K562 (cell line): Measurements from ENCODE around the gene RBP3. TPM values are rescaled to one million over a fixed set of nuclear protein-coding genes. Genes with fewer than 3 reads are reported as not detected.
A peak's percentile ranks its signal among the peaks of the same experiment; 100 is the strongest.

Experiments used
- ATAC-seq: fragments of 200-7000 bp; cut with Tn5 transposase; 3 replicates; pipeline ENCODE4 v1.9.1; 2020; ENCODE audit warnings: moderate library complexity
- BruUV-seq: library from RNA; stranded (reverse); fragments of 400-500 nt; replicated peaks from 2 replicates; lab custom pipeline; 2021; lab: Mats Ljungman, UMichigan
- CTCF ChIA-PET: fragments of 300-600 bp; formaldehyde crosslinking; extraction: SDS; loops from one replicate; lab custom pipeline; 2021; ENCODE audit warnings: low intra/inter-chr PET ratio; lab: Yijun Ruan, JAX
- POLR2A ChIA-PET: fragments of 300-600, 350-650 bp; sonication (Branson Sonifier 250); formaldehyde crosslinking; extraction: SDS; loops from one replicate; lab custom pipeline; 2021; ENCODE audit warnings: antibody characterized with exemption, inconsistent platforms; lab: Yijun Ruan, JAX
- DNase-seq, 4 experiments: peaks; one replicate each; pipeline versions ENCODE4 v3.0.0 to v3.0.0-alpha.2; 2011 to 2018; ENCODE audit warnings: low spot score in 3 of 4, mixed read lengths in 3 of 4; ENCODE audit errors: extremely low read depth in 1 of 4
- FAIRE-seq: peaks from 2 replicates; lab custom pipeline; 2011; peaks lifted over from hg19 to GRCh38; lab: Jason Lieb, UNC
- H2AFZ ChIP-seq: 2 replicates; pipeline ENCODE4 v1.6.0; 2011; ENCODE audit warnings: low read depth, low read length, control low read depth, inconsistent platforms
- H3K27ac ChIP-seq: fragments of 200-600 bp; 3 replicates; pipeline ENCODE4 v1.8.0; 2011; ENCODE audit warnings: low read depth, mild to moderate bottlenecking, control low read depth, inconsistent platforms, low read length, moderate library complexity, mixed read lengths; ENCODE audit errors: extremely low read depth
- H3K27me3 ChIP-seq, 2 experiments: fragments of 300-600 bp in 1 of 2; 2 replicates in 1 of 2; 3 replicates in 1 of 2; pipeline versions ENCODE4 v1.6.0 to v1.8.0; 2011; ENCODE audit warnings: inconsistent platforms in 2 of 2, low read length in 2 of 2, mild to moderate bottlenecking in 1 of 2, mixed read lengths in 1 of 2, moderate library complexity in 1 of 2; ENCODE audit not compliant: control insufficient read depth in 2 of 2, insufficient read depth in 2 of 2
- H3K36me3 ChIP-seq: fragments of 300-600 bp; 3 replicates; pipeline ENCODE4 v1.8.0; 2011; ENCODE audit warnings: mild to moderate bottlenecking, low read length, inconsistent platforms; ENCODE audit not compliant: control insufficient read depth, insufficient read depth
- H3K4me1 ChIP-seq, 2 experiments: fragments of 200-600 bp in 1 of 2; replicated peaks in 1 of 2; 2 replicates in 1 of 2; 3 replicates in 1 of 2; pipeline versions ENCODE4 v1.5.1 to v1.8.0; 2011; ENCODE audit warnings: inconsistent platforms in 2 of 2, low read length in 2 of 2, mild to moderate bottlenecking in 1 of 2, mixed read lengths in 1 of 2, moderate library complexity in 1 of 2; ENCODE audit not compliant: control insufficient read depth in 2 of 2, insufficient read depth in 2 of 2
- H3K4me2 ChIP-seq: 2 replicates; pipeline ENCODE4 v1.6.1; 2011; ENCODE audit warnings: low read length, control low read depth, inconsistent platforms, mixed read lengths; ENCODE audit not compliant: insufficient read depth
- H3K4me3 ChIP-seq: fragments of 200-600 bp; sonication (generic), shearing (Covaris generic); 2 replicates; pipeline ENCODE4 v1.5.1; 2016; ENCODE audit warnings: control low read depth, inconsistent platforms
- H3K79me2 ChIP-seq: fragments of 200-600 bp; 3 replicates; pipeline ENCODE4 v1.8.0; 2011; ENCODE audit warnings: low read length, inconsistent platforms; ENCODE audit not compliant: control insufficient read depth, insufficient read depth
- H3K9ac ChIP-seq, 2 experiments: 2 replicates each; pipeline versions ENCODE4 v1.6.0 to v1.6.1; 2011; ENCODE audit warnings: low read depth in 2 of 2, low read length in 2 of 2, control low read depth in 1 of 2, inconsistent platforms in 1 of 2, mild to moderate bottlenecking in 1 of 2, mixed read lengths in 1 of 2; ENCODE audit not compliant: insufficient read depth in 1 of 2
- H3K9me1 ChIP-seq: one replicate; pipeline ENCODE4 v1.6.0; 2011; ENCODE audit warnings: inconsistent platforms, mild to moderate bottlenecking, low read length, moderate library complexity; ENCODE audit not compliant: control insufficient read depth, insufficient read depth
- H3K9me3 ChIP-seq: replicated peaks from 2 replicates; pipeline ENCODE4 v1.5.1; 2011; ENCODE audit warnings: low read depth, low read length, inconsistent platforms; ENCODE audit not compliant: control insufficient read depth, insufficient read depth
- H4K20me1 ChIP-seq: replicated peaks from 2 replicates; pipeline ENCODE4 v1.6.1; 2011; ENCODE audit warnings: low read length, inconsistent platforms, mixed read lengths; ENCODE audit not compliant: control insufficient read depth, insufficient read depth
- ARID3B ChIP-seq: fragments of 250-450 bp; sonication (Bioruptor Pico); IDR thresholded peaks from 2 replicates; pipeline ENCODE4 v1.4.0; 2020; ENCODE audit warnings: borderline replicate concordance
- ATF1 ChIP-seq, 2 experiments: fragments of 450-650 bp in 1 of 2; IDR thresholded peaks; 2 replicates each; pipeline ENCODE4 v1.6.1; 2016; ENCODE audit warnings: missing compliant biosample characterization in 1 of 2, missing genetic modification characterization in 1 of 2
- FOSL1 ChIP-seq: fragments of 200-800 bp; sonication (Bioruptor generic); conservative IDR thresholded peaks from 2 replicates; pipeline ENCODE4 v1.6.1; 2016; ENCODE audit warnings: missing genetic modification characterization, missing compliant biosample characterization
- JUN ChIP-seq, 2 experiments: sonication (generic) in 1 of 2; formaldehyde crosslinking in 1 of 2; IDR thresholded peaks; 2 replicates each; pipeline versions ENCODE4 v1.6.1 to v1.8.0; 2012 to 2022; ENCODE audit warnings: borderline replicate concordance in 2 of 2, mild to moderate bottlenecking in 2 of 2, improper control_type of control experiment in 1 of 2, low read depth in 1 of 2, low read length in 1 of 2, missing genetic modification reagents in 1 of 2
- JUND ChIP-seq, 2 experiments: IDR thresholded peaks; 2 replicates in 1 of 2; 3 replicates in 1 of 2; pipeline ENCODE4 v1.6.1; 2011; ENCODE audit warnings: borderline replicate concordance in 2 of 2, low read depth in 2 of 2, low read length in 2 of 2, improper control_type of control experiment in 1 of 2, missing biosample characterization in 1 of 2, missing genetic modification characterization in 1 of 2, missing genetic modification reagents in 1 of 2
- KLF1 ChIP-seq: fragments of 450-650 bp; IDR thresholded peaks from 2 replicates; pipeline ENCODE4 v1.6.1; 2016; ENCODE audit warnings: missing genetic modification characterization, missing compliant biosample characterization
- SAP30 ChIP-seq: fragments of 200-600 bp; sonication (generic); IDR thresholded peaks from 2 replicates; pipeline ENCODE4 v1.6.1; 2012; ENCODE audit warnings: borderline replicate concordance, low read depth, mild to moderate bottlenecking, moderate library complexity, low read length, control low read depth, inconsistent platforms; ENCODE audit not compliant: insufficient read depth, poor library complexity, severe bottlenecking
- STAT5B ChIP-seq: fragments of 250-450 bp; sonication (Bioruptor Pico); IDR thresholded peaks from 2 replicates; pipeline ENCODE4 v1.8.0; 2021; ENCODE audit warnings: mild to moderate bottlenecking, inconsistent platforms
- TAF7 ChIP-seq: fragments of 450-650 bp; IDR thresholded peaks from 2 replicates; pipeline ENCODE4 v1.6.1; 2016; ENCODE audit warnings: missing genetic modification characterization, missing compliant biosample characterization
- ZNF263 ChIP-seq: sonication (generic); formaldehyde crosslinking; IDR thresholded peaks from 2 replicates; pipeline ENCODE4 v1.8.0; 2022; ENCODE audit warnings: mild to moderate bottlenecking, missing genetic modification reagents, borderline replicate concordance
- WGBS: fragments of 100-300 bp; shearing (Covaris generic); methylation state at CpG from one replicate; pipeline ENCODE4 v1.1.6; 2016; ENCODE audit warnings: low coverage, mixed read lengths; ENCODE audit not compliant: insufficient coverage; ENCODE audit errors: missing lambda C conversion rate; 5-methylcytosine and 5-hydroxymethylcytosine counted together
- in situ Hi-C: fragments of 300-500 bp; cut with MboI; formaldehyde crosslinking; loops from 4 replicates; pipeline ENCODE4 v1.15.0; 2018; ENCODE audit warnings: inconsistent platforms, mixed read lengths
- intact Hi-C: fragments of 100-400 bp; cut with micrococcal nuclease; formaldehyde crosslinking; loops from 2 replicates; pipeline ENCODE4 v1.14.2; 2022
- polyA plus RNA-seq, 8 experiments: library from polyadenylated mRNA; depleted of rRNA in 4 of 8; stranded (reverse) in 5 of 8; unstranded in 3 of 8; fragments of >200 nt; fragmentation: Nextera tagmentation in 2 of 8; fragmentation: Illumina TruSeq in 1 of 8; extraction: Ambion mirVana in 2 of 8; extraction: Trizol in 1 of 8; gene quantifications; 2 replicates each; pipeline versions ENCODE4 v1.2.1 to v1.2.3, GENCODE V29; 2011 to 2014; ENCODE audit warnings: inconsistent platforms in 1 of 8, missing spikeins in 1 of 8
- total RNA-seq, 7 experiments: library from RNA; depleted of rRNA in 6 of 7; stranded (reverse); fragments of >200 nt in 6 of 7; fragmentation: Illumina TruSeq in 2 of 7; extraction: Trizol in 2 of 7; gene quantifications; 2 replicates each; pipeline versions ENCODE4 v1.2.1 to v1.2.3, GENCODE V29; 2011 to 2021; ENCODE audit warnings: low replicate concordance in 1 of 7
- TF ChIP-seq, protein P1 (sequence below), 2 experiments: fragments of 450-650 bp in 1 of 2; sonication (generic) in 1 of 2; formaldehyde crosslinking in 1 of 2; IDR thresholded peaks in 1 of 2; conservative IDR thresholded peaks in 1 of 2; 2 replicates each; pipeline versions ENCODE4 v1.6.1 to v1.8.1; 2016 to 2023; ENCODE audit warnings: mild to moderate bottlenecking in 2 of 2, moderate library complexity in 2 of 2, inconsistent platforms in 1 of 2, missing genetic modification reagents in 1 of 2
- TF ChIP-seq, protein P2 (sequence below): fragments of 450-650 bp; IDR thresholded peaks from 2 replicates; pipeline ENCODE4 v1.6.1; 2018; ENCODE audit warnings: mild to moderate bottlenecking, low read depth; ENCODE audit not compliant: partially characterized antibody

Gene RBP3
- total and polyA plus RNA-seq, 9 of the 15 experiments (the other 6 are each of a cell fraction or from before 2014, with no cell fraction given): not detected

DNA sequence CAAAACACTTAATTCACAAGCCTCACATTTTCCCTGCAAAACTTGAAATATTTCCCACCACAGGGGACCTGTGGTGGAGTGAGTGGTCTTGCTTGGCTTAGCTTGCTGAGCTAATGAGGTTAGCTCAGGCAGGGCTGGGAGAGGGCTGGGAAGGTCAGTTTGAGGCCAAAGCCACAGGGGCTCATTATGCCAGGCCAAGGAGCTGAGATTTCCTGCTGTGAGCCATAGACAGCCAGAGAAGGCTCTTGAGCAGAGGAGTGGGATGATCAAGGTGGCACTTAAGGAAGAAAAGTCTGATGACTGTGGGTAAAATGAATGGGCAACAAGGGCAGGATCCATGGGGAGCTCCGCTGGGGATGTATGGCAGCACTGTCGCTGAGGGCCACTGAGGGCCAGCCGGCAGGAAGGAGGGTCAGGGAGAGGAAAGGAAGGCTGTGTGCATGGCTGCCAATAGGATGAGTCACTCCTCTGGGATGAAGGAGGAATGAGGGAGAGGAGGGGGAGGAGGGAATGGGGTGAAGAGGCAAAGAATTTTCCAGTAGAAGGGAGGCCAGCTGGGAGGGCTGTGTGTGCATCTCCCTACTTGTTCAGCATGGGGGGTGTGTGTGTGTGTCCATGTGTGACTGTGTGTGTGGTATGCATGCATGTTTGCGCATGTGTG is 54.6 kb downstream of the RBP3 start:
- no peak for DNase-seq
- intact Hi-C loops: no loop called here
- no peak for ATAC-seq
- FAIRE-seq: no peak
- CTCF ChIA-PET: no interaction called here
- BruUV-seq: no TSS peak
- Histone ChIP-seq H3K36me3 (no peaks in the 10 kb centered on the region), H3K9me1 (no peaks in the 10 kb centered on the region), H3K9ac (no peak overlapping the region)
- no peak for TF ChIP-seq TAF7
- peak; percentile 76 for TF ChIP-seq FOSL1 (tag)
- TF ChIP-seq ZNF263 (CRISPR knock-in tag): peak; percentile 65; the same call in 1 of the 2 replicates
- no peak for TF ChIP-seq ATF1 (CRISPR knock-in tag; IDR thresholded peaks at IDR 0.05)
- no peak for TF ChIP-seq ATF1 (tag; IDR thresholded peaks at IDR 0.05)
- no peak for TF ChIP-seq SAP30
- TF ChIP-seq KLF1 (tag): no peak
- TF ChIP-seq, protein P1, sequence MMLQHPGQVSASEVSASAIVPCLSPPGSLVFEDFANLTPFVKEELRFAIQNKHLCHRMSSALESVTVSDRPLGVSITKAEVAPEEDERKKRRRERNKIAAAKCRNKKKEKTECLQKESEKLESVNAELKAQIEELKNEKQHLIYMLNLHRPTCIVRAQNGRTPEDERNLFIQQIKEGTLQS (IDR thresholded peaks at IDR 0.05): peak; percentile 44; the same call in 1 of the 2 replicates
- TF ChIP-seq, protein P1 (CRISPR knock-in tag; conservative IDR thresholded peaks at IDR 0.05): no peak
- TF ChIP-seq, protein P2, sequence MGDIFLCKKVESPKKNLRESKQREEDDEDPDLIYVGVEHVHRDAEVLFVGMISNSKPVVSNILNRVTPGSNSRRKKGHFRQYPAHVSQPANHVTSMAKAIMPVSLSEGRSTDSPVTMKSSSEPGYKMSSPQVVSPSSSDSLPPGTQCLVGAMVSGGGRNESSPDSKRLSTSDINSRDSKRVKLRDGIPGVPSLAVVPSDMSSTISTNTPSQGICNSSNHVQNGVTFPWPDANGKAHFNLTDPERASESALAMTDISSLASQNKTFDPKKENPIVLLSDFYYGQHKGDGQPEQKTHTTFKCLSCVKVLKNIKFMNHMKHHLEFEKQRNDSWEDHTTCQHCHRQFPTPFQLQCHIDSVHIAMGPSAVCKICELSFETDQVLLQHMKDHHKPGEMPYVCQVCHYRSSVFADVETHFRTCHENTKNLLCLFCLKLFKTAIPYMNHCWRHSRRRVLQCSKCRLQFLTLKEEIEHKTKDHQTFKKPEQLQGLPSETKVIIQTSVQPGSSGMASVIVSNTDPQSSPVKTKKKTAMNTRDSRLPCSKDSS: no peak
- TF ChIP-seq STAT5B (CRISPR knock-in tag): no peak
- TF ChIP-seq ARID3B (CRISPR knock-in tag): no peak
- TF ChIP-seq JUND (IDR thresholded peaks at IDR 0.05; ENCODE audit: borderline replicate concordance, low read depth, low read length): peak; percentile 42; the same call in 1 of the 2 replicates
- no peak; the same call in 2 of the 3 replicates for TF ChIP-seq JUND (tag; IDR thresholded peaks at IDR 0.05; ENCODE audit: borderline replicate concordance, low read depth, low read length)
- 0 out of 2 replicates have a peak, but pooled peaks have one; percentile 34 for TF ChIP-seq JUN (IDR thresholded peaks at IDR 0.05; ENCODE audit: borderline replicate concordance, low read depth, low read length)
- TF ChIP-seq JUN (CRISPR knock-in tag; IDR thresholded peaks at IDR 0.05; ENCODE audit: borderline replicate concordance): no peak
- TF ChIP-seq, all 486 proteins: peak for 5
- peaks cover 16 to 27% of the 10 kb centered on the region in 2 experiments for H3K4me1 ChIP-seq
- no peak overlapping the region for H3K27ac ChIP-seq
- no peak overlapping the region for H3K4me2 ChIP-seq
- POLR2A ChIA-PET: no interaction called here
- H3K27me3 ChIP-seq: peaks cover 6 to 29% of the 10 kb centered on the region in 2 experiments; a peak in 3 of 5 replicates
- no peak overlapping the region for H3K4me3 ChIP-seq
- WGBS: 36% methylated on average over 4 of the region's 4 CpGs
- no peaks in the 10 kb centered on the region for H3K9me3 ChIP-seq
- H2AFZ ChIP-seq: no peak overlapping the region
- no peaks in the 10 kb centered on the region for H3K79me2 ChIP-seq
- in situ Hi-C loops: no loop called here
- no peaks in the 10 kb centered on the region for H4K20me1 ChIP-seq
